Tibial nerve (tissue), 4 donors: ENCODE results near the gene FMO2. TPM values are rescaled to one million over a fixed set of nuclear protein-coding genes. Genes with fewer than 3 reads are reported as not detected.

Experiments
- DNase-seq, 2 donors: peaks; one replicate each; pipeline ENCODE4 v3.0.0-alpha.2; 2019; ENCODE audit warnings: low spot score in 2 of 2
- H3K27ac ChIP-seq, 4 donors: fragments of 200-600 bp; sonication (generic) in 3 of 4; one replicate each; pipeline ENCODE4 v1.5.1; 2017 to 2019; ENCODE audit warnings: mild to moderate bottlenecking in 1 of 4
- H3K27me3 ChIP-seq, 2 donors: fragments of 200-600 bp; sonication (generic) in 1 of 2; one replicate each; pipeline versions ENCODE4 v1.5.1 to v1.6.0; 2017 to 2019
- H3K36me3 ChIP-seq, 3 donors: fragments of 200-600 bp; sonication (generic); one replicate each; pipeline ENCODE4 v1.5.1; 2018 to 2019
- H3K4me1 ChIP-seq, 4 donors: fragments of 200-600 bp; sonication (generic) in 3 of 4; one replicate each; pipeline ENCODE4 v1.5.1; 2017 to 2019
- H3K4me3 ChIP-seq, 4 donors: fragments of 200-600 bp; sonication (generic) in 3 of 4; one replicate each; pipeline ENCODE4 v1.5.1; 2017 to 2019; ENCODE audit warnings: mild to moderate bottlenecking in 1 of 4, moderate library complexity in 1 of 4
- H3K9me3 ChIP-seq, 4 donors: fragments of 200-600 bp; sonication (generic) in 3 of 4; one replicate each; pipeline ENCODE4 v1.5.1; 2017 to 2019
- CTCF ChIP-seq, 5 experiments: fragments of 200-600 bp in 3 of 5; fragments of 450-650 bp in 2 of 5; sonication (generic) in 3 of 5; IDR thresholded peaks; one replicate each; pipeline ENCODE4 v1.5.1; 2016 to 2019; ENCODE audit warnings: antibody characterized with exemption in 5 of 5, mild to moderate bottlenecking in 3 of 5, moderate library complexity in 2 of 5
- EP300 ChIP-seq, 2 donors: sonication (generic); formaldehyde crosslinking; IDR thresholded peaks; one replicate each; pipeline ENCODE4 v1.6.1; 2017; ENCODE audit warnings: antibody characterized with exemption in 2 of 2, mild to moderate bottlenecking in 1 of 2
- POLR2A ChIP-seq, 2 donors: fragments of 450-650 bp; IDR thresholded peaks; one replicate each; pipeline ENCODE4 v1.6.1; 2017; ENCODE audit warnings: antibody characterized with exemption in 2 of 2, mild to moderate bottlenecking in 2 of 2, moderate library complexity in 2 of 2
- WGBS, 2 donors: methylation state at CpG; one replicate each; pipeline ENCODE4 v1.1.5; 2018; 5-methylcytosine and 5-hydroxymethylcytosine counted together
- total RNA-seq, 4 donors: library from RNA; depleted of rRNA; stranded (reverse); fragments of >200 nt; gene quantifications; one replicate each; pipeline ENCODE4 v1.1.0, GENCODE V29; 2016

Gene FMO2
- total RNA-seq, 4 donors from 2014 or later, result 25.7 to 36.6 (median 33.7) TPM

DNA sequence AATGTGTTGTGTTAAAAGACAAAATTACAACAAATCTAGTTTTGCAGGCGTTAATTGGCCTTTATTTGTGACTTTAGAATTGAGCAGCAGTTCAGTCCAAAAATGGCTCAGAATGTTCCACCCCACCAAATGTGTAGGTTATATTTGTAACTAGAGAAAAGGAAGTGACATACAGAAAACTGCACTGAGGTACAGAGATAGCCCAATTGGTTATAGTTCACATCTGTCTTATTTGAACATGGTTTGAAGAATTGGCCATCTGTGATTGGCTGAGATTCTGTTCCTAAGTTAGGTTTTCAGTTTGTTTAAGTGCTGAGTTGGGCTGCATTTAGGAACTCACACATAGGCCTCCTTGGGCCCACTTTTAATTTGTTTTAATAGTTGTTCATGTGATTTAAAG is 12.0 kb upstream of the FMO2 start:
- Histone ChIP-seq H3K27me3 (no peaks in the 10 kb centered on the region), H3K36me3 (no peaks in the 10 kb centered on the region), H3K27ac (no peak overlapping the region), H3K4me3 (no peak overlapping the region), H3K9me3 (no peaks in the 10 kb centered on the region), H3K4me1 (no peaks in the 10 kb centered on the region)
- no peak for DNase-seq
- WGBS, 2 donors, result 87 to 90% methylated on average over 1 of the region's 1 CpG
- TF ChIP-seq EP300 (IDR thresholded peaks at IDR 0.05) (no peak), CTCF (IDR thresholded peaks at IDR 0.05) (no peak), POLR2A (IDR thresholded peaks at IDR 0.05) (no peak)

- no peak for TF ChIP-seq CTCF (IDR thresholded peaks at IDR 0.05)
- Histone ChIP-seq H3K4me3 (no peak overlapping the region), H3K27ac (no peak overlapping the region), H3K36me3 (no peaks in the 10 kb centered on the region), H3K9me3 (no peaks in the 10 kb centered on the region), H3K27me3 (no peaks in the 10 kb centered on the region), H3K4me1 (no peaks in the 10 kb centered on the region)
- no peak for DNase-seq
- 79 to 89% methylated on average over 1 of the region's 1 CpG for WGBS, 2 donors
Measured at GRCh38 chr1:171174560-171175294, 10.4 kb upstream of the FMO2 start.

GRCh38 chr1:171177261-171177660 is 7.8 kb upstream of the FMO2 start:
- Histone ChIP-seq H3K4me3 (no peak overlapping the region), H3K9me3 (no peaks in the 10 kb centered on the region), H3K4me1 (no peaks in the 10 kb centered on the region), H3K36me3 (no peaks in the 10 kb centered on the region), H3K27ac (no peak overlapping the region), H3K27me3 (no peaks in the 10 kb centered on the region)
- no peak for DNase-seq
- 86 to 88% methylated on average over 4 of the region's 4 CpGs for WGBS, 2 donors
- TF ChIP-seq EP300 (IDR thresholded peaks at IDR 0.05), result no peak
- no peak for TF ChIP-seq POLR2A (IDR thresholded peaks at IDR 0.05)
- TF ChIP-seq CTCF (IDR thresholded peaks at IDR 0.05), result no peak

- Histone ChIP-seq H3K27ac (no peak overlapping the region), H3K4me3 (no peak overlapping the region), H3K9me3 (no peaks in the 10 kb centered on the region), H3K27me3 (no peaks in the 10 kb centered on the region), H3K36me3 (no peaks in the 10 kb centered on the region), H3K4me1 (peaks cover 0 to 5% (median under 1%) of the 10 kb centered on the region in 4 donors)
- 63 to 81% methylated on average over 5 of the region's 5 CpGs for WGBS, 2 donors
- no peak for TF ChIP-seq EP300 (IDR thresholded peaks at IDR 0.05)
- no peak for DNase-seq
Measured at GRCh38 chr1:171179318-171180227, 5.5 kb upstream of the FMO2 start.

DNA sequence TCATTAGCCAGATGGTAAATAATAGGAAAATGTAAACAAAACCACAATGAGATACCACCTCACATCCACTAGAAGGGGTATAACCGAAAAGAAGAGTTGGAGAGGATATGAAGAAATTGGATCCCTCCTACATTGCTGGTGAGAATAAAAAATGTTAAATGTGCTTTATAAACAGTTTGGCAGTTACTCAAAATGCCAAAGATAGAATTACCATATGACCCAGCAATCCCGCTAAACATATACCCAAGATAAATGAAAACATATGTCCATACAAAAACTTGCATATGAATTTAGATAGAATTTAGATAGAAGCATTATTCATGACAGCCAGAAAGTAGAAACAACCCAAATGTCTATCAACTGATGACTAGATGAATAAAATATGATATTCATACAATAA is 4.4 kb upstream of the FMO2 start:
- no peak for DNase-seq
- H3K4me1 ChIP-seq, result peaks cover 0 to 5% (median 2%) of the 10 kb centered on the region in 4 donors
- no peak overlapping the region for H3K27ac ChIP-seq
- TF ChIP-seq EP300 (IDR thresholded peaks at IDR 0.05), result no peak
- no peak for TF ChIP-seq CTCF (IDR thresholded peaks at IDR 0.05)
- TF ChIP-seq POLR2A (IDR thresholded peaks at IDR 0.05), result no peak
- no peaks in the 10 kb centered on the region for H3K9me3 ChIP-seq
- WGBS, 2 donors, result 63 to 73% methylated on average over 2 of the region's 2 CpGs
- H3K36me3 ChIP-seq, result no peaks in the 10 kb centered on the region
- H3K27me3 ChIP-seq, result no peaks in the 10 kb centered on the region
- H3K4me3 ChIP-seq, result no peak overlapping the region
